ENCODE results near the gene ING1.
"Not testable (repeated sequence)": the region's sequence is repeated elsewhere in the genome, so short reads cannot be mapped to it uniquely, and the experiment has no call there.

Gene ING1

GRCh38 chr13:110716247-110716515 is 2.7 kb downstream of the ING1 start:
- peak; percentile 62 to 72 for DNase-seq

GRCh38 chr13:110719036-110719710 is 5.7 kb downstream of the ING1 start:
- TF ChIP-seq GATA1 (IDR thresholded peaks at IDR 0.05; ENCODE audit: low read depth, low read length) (no peak), POLR2A (IDR thresholded peaks at IDR 0.05; ENCODE audit: low read length) (no peak)

More at GRCh38 chr13:110716247-110716515, 2.7 kb downstream of the ING1 start:
- TF ChIP-seq GATA1 (IDR thresholded peaks at IDR 0.05; ENCODE audit: low read depth, low read length): no peak
- TF ChIP-seq POLR2A (IDR thresholded peaks at IDR 0.05; ENCODE audit: low read length): no peak

GRCh38 chr13:110722971-110723370 is 9.5 kb downstream of the ING1 start:
- DNase-seq: no peak
- no peak for TF ChIP-seq GATA1 (IDR thresholded peaks at IDR 0.05; ENCODE audit: low read depth, low read length)
- TF ChIP-seq POLR2A (IDR thresholded peaks at IDR 0.05; ENCODE audit: low read length): no peak

More at GRCh38 chr13:110719036-110719710, 5.7 kb downstream of the ING1 start:
- DNase-seq: no peak

- no peak for DNase-seq
- TF ChIP-seq GATA1 (IDR thresholded peaks at IDR 0.05; ENCODE audit: low read depth, low read length) (no peak), POLR2A (IDR thresholded peaks at IDR 0.05; ENCODE audit: low read length) (no peak)
Measured at GRCh38 chr13:110723598-110723997, 10.1 kb downstream of the ING1 start.

- not testable (repeated sequence) for DNase-seq
Measured at GRCh38 chr13:110726153-110726552, 12.7 kb downstream of the ING1 start.

- DNase-seq: no peak
- TF ChIP-seq GATA1 (IDR thresholded peaks at IDR 0.05; ENCODE audit: low read depth, low read length): no peak
- no peak for TF ChIP-seq POLR2A (IDR thresholded peaks at IDR 0.05; ENCODE audit: low read length)
Measured at GRCh38 chr13:110726726-110727125, 13.2 kb downstream of the ING1 start.

- TF ChIP-seq GATA1 (IDR thresholded peaks at IDR 0.05; ENCODE audit: low read depth, low read length): no peak
- TF ChIP-seq POLR2A (IDR thresholded peaks at IDR 0.05; ENCODE audit: low read length): no peak
- DNase-seq: no peak
Measured at GRCh38 chr13:110731072-110731471, 17.6 kb downstream of the ING1 start.

- TF ChIP-seq POLR2A (IDR thresholded peaks at IDR 0.05; ENCODE audit: low read length): no peak
- no peak for TF ChIP-seq GATA1 (IDR thresholded peaks at IDR 0.05; ENCODE audit: low read depth, low read length)
- no peak for DNase-seq
Measured at GRCh38 chr13:110734561-110734960, 21.1 kb downstream of the ING1 start.

GRCh38 chr13:110737555-110737954 is 24.1 kb downstream of the ING1 start:
- no peak for TF ChIP-seq GATA1 (IDR thresholded peaks at IDR 0.05; ENCODE audit: low read depth, low read length)
- TF ChIP-seq POLR2A (IDR thresholded peaks at IDR 0.05; ENCODE audit: low read length): no peak
- no peak for DNase-seq

- DNase-seq: no peak
- TF ChIP-seq GATA1 (IDR thresholded peaks at IDR 0.05; ENCODE audit: low read depth, low read length) (no peak), POLR2A (IDR thresholded peaks at IDR 0.05; ENCODE audit: low read length) (no peak)
Measured at GRCh38 chr13:110743687-110744086, 30.2 kb downstream of the ING1 start.

- TF ChIP-seq GATA1 (IDR thresholded peaks at IDR 0.05; ENCODE audit: low read depth, low read length) (no peak), POLR2A (IDR thresholded peaks at IDR 0.05; ENCODE audit: low read length) (no peak)
- DNase-seq: no peak
Measured at GRCh38 chr13:110746438-110746837, 32.9 kb downstream of the ING1 start.

GRCh38 chr13:110748271-110748670 is 34.8 kb downstream of the ING1 start:
- no peak for DNase-seq
- no peak for TF ChIP-seq POLR2A (IDR thresholded peaks at IDR 0.05; ENCODE audit: low read length)

GRCh38 chr13:110756219-110756631 is 42.7 kb downstream of the ING1 start:
- no peak for DNase-seq
- no peak for TF ChIP-seq POLR2A (IDR thresholded peaks at IDR 0.05; ENCODE audit: low read length)
- no peak for TF ChIP-seq GATA1 (IDR thresholded peaks at IDR 0.05; ENCODE audit: low read depth, low read length)

- TF ChIP-seq GATA1 (IDR thresholded peaks at IDR 0.05; ENCODE audit: low read depth, low read length) (no peak), POLR2A (IDR thresholded peaks at IDR 0.05; ENCODE audit: low read length) (no peak)
- no peak for DNase-seq
Measured at GRCh38 chr13:110757296-110757695, 43.8 kb downstream of the ING1 start.

GRCh38 chr13:110758195-110758805 is 44.8 kb downstream of the ING1 start:
- no peak for DNase-seq
- TF ChIP-seq GATA1 (IDR thresholded peaks at IDR 0.05; ENCODE audit: low read depth, low read length) (no peak), POLR2A (IDR thresholded peaks at IDR 0.05; ENCODE audit: low read length) (no peak)

Measured in erythroblast (primary cell).